ENCODE measurements around the gene MAPK8IP3. TPM values are rescaled to one million over a fixed set of nuclear protein-coding genes. Genes with fewer than 3 reads are reported as not detected.
A peak's percentile ranks its signal among the peaks of the same experiment; 100 is the strongest.

The MAPK8IP3 gene
- total and polyA plus RNA-seq, 2 donors (not counting 1 experiment from before 2014, with no cell fraction given), result 249 to 340 TPM

DNA sequence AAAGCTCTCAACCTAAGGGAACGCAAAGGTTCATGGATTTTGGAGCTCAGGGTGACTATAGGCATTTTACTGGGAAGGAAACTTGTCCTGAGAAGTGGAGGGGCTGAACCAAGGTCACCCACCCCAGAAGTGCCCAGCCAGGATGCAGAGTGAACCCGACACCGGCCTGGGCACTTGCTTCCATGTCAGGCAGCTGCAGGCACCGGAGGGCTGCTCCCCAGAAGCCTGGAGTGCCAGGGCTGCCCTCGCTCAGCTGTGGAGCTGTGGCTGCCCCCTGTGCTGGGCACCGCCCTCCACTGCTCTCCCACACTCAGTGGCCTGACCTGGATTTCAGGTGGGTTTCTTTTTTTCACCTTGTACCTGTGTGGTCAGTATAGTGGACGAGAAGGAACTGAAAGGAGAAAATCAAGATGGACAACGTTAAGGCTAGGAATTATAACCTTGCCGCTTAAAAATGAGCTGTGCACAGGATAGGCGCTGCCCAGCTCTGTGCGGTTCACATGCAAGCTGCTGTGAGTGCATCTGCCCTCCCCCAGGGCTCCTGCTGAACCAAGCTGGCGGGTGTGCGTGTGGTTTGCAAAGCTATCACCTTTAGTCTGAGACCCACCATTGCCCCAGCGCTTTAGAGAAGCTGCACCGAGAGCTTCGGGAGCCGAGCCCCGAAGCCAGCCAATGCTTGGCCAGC lies 2.2 kb downstream of the MAPK8IP3 start:
- CTCF ChIA-PET, result interaction anchor here (0.6 kb wide), 1 partner anchor 10 kb away, joined by 3 read pairs; no protein-coding TSS in a partner anchor

More for the DNA sequence above, 2.2 kb downstream of the MAPK8IP3 start:
- Mint-ChIP-seq H3K27ac (peak overlapping the region; percentile 86), H3K4me1 (peaks cover 54% of the 10 kb centered on the region), H3K4me3 (peak overlapping the region; percentile 91), H3K27me3 (no peaks in the 10 kb centered on the region), H3K9me3 (ENCODE audit: insufficient read depth) (no peaks in the 10 kb centered on the region)
- intact Hi-C loops (cut with micrococcal nuclease), result loop anchor here (5.0 kb wide), 2 partner anchors 96 to 264 kb away; partner anchors contain the start of genes CRAMP1, IFT140 and TBL3
- H3K27ac ChIP-seq (ENCODE audit: low read length in 2 of 2), result no peak overlapping the region
- no peak for ATAC-seq (ENCODE audit: low read depth)
- peaks cover 0 to 18% of the 10 kb centered on the region in 2 experiments for H3K36me3 ChIP-seq (replicated peaks in 1 of 2; ENCODE audit: control extremely low read depth in 1 of 2, control insufficient read depth in 1 of 2, extremely low read depth in 1 of 2, insufficient read depth in 2 of 2, low read length in 1 of 2)
- no peaks in the 10 kb centered on the region for H3K27me3 ChIP-seq (replicated peaks in 1 of 4; ENCODE audit: control extremely low read depth in 1 of 4, control insufficient read depth in 3 of 4, insufficient read depth in 4 of 4, low read length in 3 of 4)
- peak overlapping the region; percentile 94 for H3K4me2 ChIP-seq (replicated peaks; ENCODE audit: low read depth, low read length, poor library complexity, severe bottlenecking)
- WGBS (ENCODE audit: insufficient coverage), result 89% methylated on average over 16 of the region's 18 CpGs
- POLR2A ChIA-PET, result interaction anchor here (0.6 kb wide), 1 partner anchor 249 kb away, joined by 3 read pairs; no protein-coding TSS in a partner anchor
- no peak for DNase-seq
- peak overlapping the region in 1 of 5 experiments; percentile 96 for H3K4me3 ChIP-seq (ENCODE audit: control extremely low read depth in 1 of 5, extremely low read depth in 1 of 5, insufficient read depth in 1 of 5, low read depth in 2 of 5, low read length in 4 of 5)
- peaks cover 78% of the 10 kb centered on the region for H3K79me2 ChIP-seq (ENCODE audit: control insufficient read depth, insufficient read depth, low read length)
- peak overlapping the region; percentile 98 for H3K9ac ChIP-seq (ENCODE audit: low read length)
- peaks cover 27 to 53% of the 10 kb centered on the region in 2 donors for H3K4me1 ChIP-seq (ENCODE audit: control insufficient read depth in 2 of 2, insufficient read depth in 2 of 2, low read length in 2 of 2)
- no peak overlapping the region for H2AFZ ChIP-seq (ENCODE audit: insufficient read depth, low read depth, low read length, poor library complexity, severe bottlenecking)
- no peak for TF ChIP-seq EZH2 (IDR thresholded peaks at IDR 0.05; ENCODE audit: borderline replicate concordance, insufficient read depth, low read depth, low read length, poor library complexity, severe bottlenecking)
- TF ChIP-seq, protein P1, sequence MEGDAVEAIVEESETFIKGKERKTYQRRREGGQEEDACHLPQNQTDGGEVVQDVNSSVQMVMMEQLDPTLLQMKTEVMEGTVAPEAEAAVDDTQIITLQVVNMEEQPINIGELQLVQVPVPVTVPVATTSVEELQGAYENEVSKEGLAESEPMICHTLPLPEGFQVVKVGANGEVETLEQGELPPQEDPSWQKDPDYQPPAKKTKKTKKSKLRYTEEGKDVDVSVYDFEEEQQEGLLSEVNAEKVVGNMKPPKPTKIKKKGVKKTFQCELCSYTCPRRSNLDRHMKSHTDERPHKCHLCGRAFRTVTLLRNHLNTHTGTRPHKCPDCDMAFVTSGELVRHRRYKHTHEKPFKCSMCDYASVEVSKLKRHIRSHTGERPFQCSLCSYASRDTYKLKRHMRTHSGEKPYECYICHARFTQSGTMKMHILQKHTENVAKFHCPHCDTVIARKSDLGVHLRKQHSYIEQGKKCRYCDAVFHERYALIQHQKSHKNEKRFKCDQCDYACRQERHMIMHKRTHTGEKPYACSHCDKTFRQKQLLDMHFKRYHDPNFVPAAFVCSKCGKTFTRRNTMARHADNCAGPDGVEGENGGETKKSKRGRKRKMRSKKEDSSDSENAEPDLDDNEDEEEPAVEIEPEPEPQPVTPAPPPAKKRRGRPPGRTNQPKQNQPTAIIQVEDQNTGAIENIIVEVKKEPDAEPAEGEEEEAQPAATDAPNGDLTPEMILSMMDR (IDR thresholded peaks at IDR 0.05), result no peak
- H4K20me1 ChIP-seq (ENCODE audit: control insufficient read depth, insufficient read depth, low read length, poor library complexity, severe bottlenecking), result peaks cover 43% of the 10 kb centered on the region
- H3K9me3 ChIP-seq (ENCODE audit: control extremely low read depth in 1 of 3, control insufficient read depth in 2 of 3, insufficient read depth in 1 of 3, low read length in 2 of 3), result no peaks in the 10 kb centered on the region
